Type B pancreatic cell (in vitro differentiated cells): ENCODE results near the gene STIM1. TPM values are rescaled to one million over a fixed set of nuclear protein-coding genes. Genes with fewer than 3 reads are reported as not detected.

Experiments used
- DNase-seq: peaks from one replicate; pipeline ENCODE4 v3.0.0; 2021; ENCODE audit warnings: mixed read lengths; ENCODE audit not compliant: unreplicated experiment; ENCODE audit errors: extremely low spot score
- H3K27ac Mint-ChIP-seq: 2 replicates; pipeline ENCODE4 v1.8.0; 2021; ENCODE audit warnings: mild to moderate bottlenecking, mixed read lengths
- H3K27me3 Mint-ChIP-seq: 2 replicates; pipeline ENCODE4 v1.8.0; 2021; ENCODE audit warnings: mixed read lengths
- H3K36me3 Mint-ChIP-seq: 2 replicates; pipeline ENCODE4 v1.8.0; 2021; ENCODE audit warnings: mixed read lengths
- H3K4me1 Mint-ChIP-seq: one replicate; pipeline ENCODE4 v1.8.0; 2021; ENCODE audit warnings: mixed read lengths; ENCODE audit not compliant: unreplicated experiment
- H3K4me3 Mint-ChIP-seq: 2 replicates; pipeline ENCODE4 v1.8.0; 2021; ENCODE audit warnings: mild to moderate bottlenecking, mixed read lengths
- H3K9me3 Mint-ChIP-seq: 2 replicates; pipeline ENCODE4 v1.8.0; 2021; ENCODE audit warnings: mixed read lengths
- total RNA-seq: library from RNA; stranded (reverse); gene quantifications from 2 replicates; pipeline ENCODE4 v1.2.1, GENCODE V29; 2021; ENCODE audit warnings: low replicate concordance
- TF ChIP-seq, protein P1 (sequence below): fragments of 200-600 bp; sonication (generic); conservative IDR thresholded peaks from 2 replicates; pipeline ENCODE4 v1.5.0; 2021; ENCODE audit warnings: antibody characterized with exemption, mild to moderate bottlenecking

STIM1 gene
- total RNA-seq, 1 donor from 2014 or later, result 38.9 TPM

DNA sequence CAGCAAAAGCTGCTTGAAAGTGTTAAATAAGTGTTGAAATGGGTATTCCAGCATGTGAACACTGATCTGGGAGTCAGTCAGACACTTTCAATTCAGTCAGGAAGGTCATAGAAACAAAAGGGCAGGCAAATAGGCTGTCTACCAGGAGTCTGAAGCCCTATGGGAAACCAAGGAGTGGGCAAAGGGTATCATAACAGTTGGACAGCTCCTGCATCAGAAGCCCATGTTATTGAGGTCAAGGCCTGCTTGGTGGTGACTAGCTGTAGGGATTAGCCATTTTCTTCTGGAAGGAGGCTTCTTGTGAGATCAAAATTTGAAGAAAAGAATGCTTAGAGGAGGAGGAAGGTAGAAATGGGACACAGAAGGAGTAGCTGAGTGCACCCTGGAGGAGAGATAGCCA, 97.3 kb downstream of the STIM1 start:
- TF ChIP-seq, protein P1, sequence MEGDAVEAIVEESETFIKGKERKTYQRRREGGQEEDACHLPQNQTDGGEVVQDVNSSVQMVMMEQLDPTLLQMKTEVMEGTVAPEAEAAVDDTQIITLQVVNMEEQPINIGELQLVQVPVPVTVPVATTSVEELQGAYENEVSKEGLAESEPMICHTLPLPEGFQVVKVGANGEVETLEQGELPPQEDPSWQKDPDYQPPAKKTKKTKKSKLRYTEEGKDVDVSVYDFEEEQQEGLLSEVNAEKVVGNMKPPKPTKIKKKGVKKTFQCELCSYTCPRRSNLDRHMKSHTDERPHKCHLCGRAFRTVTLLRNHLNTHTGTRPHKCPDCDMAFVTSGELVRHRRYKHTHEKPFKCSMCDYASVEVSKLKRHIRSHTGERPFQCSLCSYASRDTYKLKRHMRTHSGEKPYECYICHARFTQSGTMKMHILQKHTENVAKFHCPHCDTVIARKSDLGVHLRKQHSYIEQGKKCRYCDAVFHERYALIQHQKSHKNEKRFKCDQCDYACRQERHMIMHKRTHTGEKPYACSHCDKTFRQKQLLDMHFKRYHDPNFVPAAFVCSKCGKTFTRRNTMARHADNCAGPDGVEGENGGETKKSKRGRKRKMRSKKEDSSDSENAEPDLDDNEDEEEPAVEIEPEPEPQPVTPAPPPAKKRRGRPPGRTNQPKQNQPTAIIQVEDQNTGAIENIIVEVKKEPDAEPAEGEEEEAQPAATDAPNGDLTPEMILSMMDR, result no peak
- Mint-ChIP-seq H3K27me3 (no peaks in the 10 kb centered on the region), H3K36me3 (no peaks in the 10 kb centered on the region), H3K4me3 (no peak overlapping the region), H3K4me1 (peaks cover 7% of the 10 kb centered on the region), H3K9me3 (no peaks in the 10 kb centered on the region), H3K27ac (no peak overlapping the region)
- no peak for DNase-seq

GRCh38 chr11:3953327-3953726, 97.9 kb downstream of the STIM1 start:
- Mint-ChIP-seq H3K4me1 (peaks cover 7% of the 10 kb centered on the region), H3K36me3 (no peaks in the 10 kb centered on the region), H3K4me3 (no peak overlapping the region), H3K9me3 (no peaks in the 10 kb centered on the region), H3K27ac (no peak overlapping the region), H3K27me3 (no peaks in the 10 kb centered on the region)
- DNase-seq, result no peak
- TF ChIP-seq, protein P1, result no peak

GRCh38 chr11:3954448-3955298, 99.2 kb downstream of the STIM1 start:
- H3K9me3 Mint-ChIP-seq, result no peaks in the 10 kb centered on the region
- no peaks in the 10 kb centered on the region for H3K36me3 Mint-ChIP-seq
- H3K27me3 Mint-ChIP-seq, result no peaks in the 10 kb centered on the region
- no peak overlapping the region for H3K4me3 Mint-ChIP-seq
- peak overlapping the region; percentile 5 for H3K27ac Mint-ChIP-seq
- TF ChIP-seq, protein P1, result no peak
- DNase-seq, result no peak
- peaks cover 15% of the 10 kb centered on the region for H3K4me1 Mint-ChIP-seq

DNA sequence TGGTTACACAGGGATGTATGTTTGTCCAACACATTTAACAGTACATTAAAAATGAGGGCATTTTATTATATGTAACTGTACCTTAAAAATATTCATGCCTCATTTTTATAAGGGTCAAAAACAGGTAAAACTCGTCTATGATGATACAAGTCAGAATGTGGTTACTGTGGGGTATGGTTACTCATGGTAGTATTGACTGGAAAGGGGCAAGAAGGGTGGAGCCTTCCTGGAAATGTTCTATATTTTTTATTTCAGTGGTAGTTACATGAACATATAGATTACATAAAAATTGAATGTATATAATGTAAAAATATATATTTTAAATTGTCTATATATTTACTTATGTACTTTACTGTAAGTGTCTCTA, 99.8 kb downstream of the STIM1 start:
- Mint-ChIP-seq H3K9me3 (no peaks in the 10 kb centered on the region), H3K27me3 (no peaks in the 10 kb centered on the region), H3K36me3 (no peaks in the 10 kb centered on the region), H3K4me3 (no peak overlapping the region), H3K27ac (no peak overlapping the region), H3K4me1 (peaks cover 15% of the 10 kb centered on the region)
- DNase-seq, result no peak
- TF ChIP-seq, protein P1, result no peak

- Mint-ChIP-seq H3K27ac (no peak overlapping the region), H3K4me3 (no peak overlapping the region), H3K9me3 (no peaks in the 10 kb centered on the region), H3K4me1 (peaks cover 12% of the 10 kb centered on the region), H3K36me3 (no peaks in the 10 kb centered on the region), H3K27me3 (no peaks in the 10 kb centered on the region)
- TF ChIP-seq, protein P1, result no peak
- no peak for DNase-seq
Measured at GRCh38 chr11:3956038-3956437, 100.6 kb downstream of the STIM1 start.
